GM12878 (cell line): Measurements from ENCODE around the gene METTL3.

Experiments
- CBX3 ChIP-seq: fragments of 200-600 bp; sonication (generic); IDR thresholded peaks from 2 replicates; pipeline ENCODE4 v1.6.1; 2016; ENCODE audit warnings: low read depth, borderline replicate concordance
- CBX5 ChIP-seq: sonication (generic); IDR thresholded peaks from 2 replicates; pipeline ENCODE4 v1.6.1; 2016; ENCODE audit warnings: low read depth, moderate library complexity, mild to moderate bottlenecking, inconsistent platforms
- MYC ChIP-seq: IDR thresholded peaks from 2 replicates; pipeline ENCODE4 v1.6.1; 2011; ENCODE audit warnings: mild to moderate bottlenecking, low read length, moderate library complexity, inconsistent platforms; ENCODE audit not compliant: insufficient read depth, insufficient replicate concordance, insufficient read length, severe bottlenecking
- POLR2A ChIP-seq: IDR thresholded peaks from 2 replicates; pipeline ENCODE4 v1.6.1; 2011; ENCODE audit warnings: low read depth, mild to moderate bottlenecking, low read length
- POLR2AphosphoS2 ChIP-seq: IDR thresholded peaks from 2 replicates; pipeline ENCODE4 v1.6.1; 2011; ENCODE audit warnings: low read depth, mild to moderate bottlenecking, low read length, improper control_type of control experiment, moderate library complexity
- REST ChIP-seq: IDR thresholded peaks from 2 replicates; pipeline ENCODE4 v1.6.1; 2012; ENCODE audit warnings: mild to moderate bottlenecking, low read depth, low read length
- TF ChIP-seq, protein P1 (sequence below), 3 experiments: IDR thresholded peaks in 2 of 3; conservative IDR thresholded peaks in 1 of 3; 2 replicates each; pipeline ENCODE4 v1.5.1; 2011; ENCODE audit warnings: low read depth in 3 of 3, low read length in 3 of 3, mild to moderate bottlenecking in 3 of 3, control low read depth in 2 of 3, moderate library complexity in 2 of 3, inconsistent platforms in 1 of 3, mixed read lengths in 1 of 3; ENCODE audit not compliant: control insufficient read depth in 2 of 3, insufficient read depth in 1 of 3; ENCODE audit errors: extremely low read depth in 1 of 3
- TF ChIP-seq, protein P2 (sequence below): IDR thresholded peaks from 2 replicates; pipeline ENCODE4 v1.6.1; 2011; ENCODE audit warnings: low read depth, mild to moderate bottlenecking, low read length, moderate library complexity, borderline replicate concordance; ENCODE audit errors: extremely low read depth
- TF ChIP-seq, protein P3 (sequence below): fragments of 450-650 bp; IDR thresholded peaks from 2 replicates; pipeline ENCODE4 v1.6.1; 2017; ENCODE audit warnings: antibody characterized with exemption, mild to moderate bottlenecking, moderate library complexity

DNA sequence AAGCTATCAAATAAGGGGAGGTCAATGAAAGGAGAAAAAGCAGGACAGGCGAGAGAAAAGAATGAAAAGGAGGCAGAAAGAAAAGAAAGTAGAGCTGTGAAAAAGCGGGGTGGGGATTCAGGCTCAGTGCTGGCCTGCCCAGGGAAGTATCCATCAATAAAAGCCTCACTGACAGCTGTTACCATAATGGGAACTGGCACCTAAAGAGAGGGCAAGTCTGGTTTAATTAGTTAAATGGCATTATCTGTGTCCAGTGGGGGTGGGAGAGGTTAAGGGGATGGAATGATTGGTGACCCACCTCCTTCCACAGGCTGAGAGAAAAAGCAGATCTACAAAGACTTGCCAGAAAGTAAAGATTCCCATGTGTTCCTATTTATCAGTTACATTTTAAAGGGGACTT lies 7.6 kb upstream of the METTL3 start:
- no peak for TF ChIP-seq POLR2AphosphoS2
- TF ChIP-seq, protein P1, sequence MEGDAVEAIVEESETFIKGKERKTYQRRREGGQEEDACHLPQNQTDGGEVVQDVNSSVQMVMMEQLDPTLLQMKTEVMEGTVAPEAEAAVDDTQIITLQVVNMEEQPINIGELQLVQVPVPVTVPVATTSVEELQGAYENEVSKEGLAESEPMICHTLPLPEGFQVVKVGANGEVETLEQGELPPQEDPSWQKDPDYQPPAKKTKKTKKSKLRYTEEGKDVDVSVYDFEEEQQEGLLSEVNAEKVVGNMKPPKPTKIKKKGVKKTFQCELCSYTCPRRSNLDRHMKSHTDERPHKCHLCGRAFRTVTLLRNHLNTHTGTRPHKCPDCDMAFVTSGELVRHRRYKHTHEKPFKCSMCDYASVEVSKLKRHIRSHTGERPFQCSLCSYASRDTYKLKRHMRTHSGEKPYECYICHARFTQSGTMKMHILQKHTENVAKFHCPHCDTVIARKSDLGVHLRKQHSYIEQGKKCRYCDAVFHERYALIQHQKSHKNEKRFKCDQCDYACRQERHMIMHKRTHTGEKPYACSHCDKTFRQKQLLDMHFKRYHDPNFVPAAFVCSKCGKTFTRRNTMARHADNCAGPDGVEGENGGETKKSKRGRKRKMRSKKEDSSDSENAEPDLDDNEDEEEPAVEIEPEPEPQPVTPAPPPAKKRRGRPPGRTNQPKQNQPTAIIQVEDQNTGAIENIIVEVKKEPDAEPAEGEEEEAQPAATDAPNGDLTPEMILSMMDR (IDR thresholded peaks at IDR 0.05 in 2 of 3, conservative IDR thresholded peaks at IDR 0.05 in 1 of 3; ENCODE audit: control insufficient read depth in 2 of 3, extremely low read depth in 1 of 3, insufficient read depth in 1 of 3, low read depth in 3 of 3, low read length in 3 of 3), result no peak
- TF ChIP-seq, protein P2, sequence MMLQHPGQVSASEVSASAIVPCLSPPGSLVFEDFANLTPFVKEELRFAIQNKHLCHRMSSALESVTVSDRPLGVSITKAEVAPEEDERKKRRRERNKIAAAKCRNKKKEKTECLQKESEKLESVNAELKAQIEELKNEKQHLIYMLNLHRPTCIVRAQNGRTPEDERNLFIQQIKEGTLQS, result no peak
- TF ChIP-seq MYC, result no peak
- TF ChIP-seq, protein P3, sequence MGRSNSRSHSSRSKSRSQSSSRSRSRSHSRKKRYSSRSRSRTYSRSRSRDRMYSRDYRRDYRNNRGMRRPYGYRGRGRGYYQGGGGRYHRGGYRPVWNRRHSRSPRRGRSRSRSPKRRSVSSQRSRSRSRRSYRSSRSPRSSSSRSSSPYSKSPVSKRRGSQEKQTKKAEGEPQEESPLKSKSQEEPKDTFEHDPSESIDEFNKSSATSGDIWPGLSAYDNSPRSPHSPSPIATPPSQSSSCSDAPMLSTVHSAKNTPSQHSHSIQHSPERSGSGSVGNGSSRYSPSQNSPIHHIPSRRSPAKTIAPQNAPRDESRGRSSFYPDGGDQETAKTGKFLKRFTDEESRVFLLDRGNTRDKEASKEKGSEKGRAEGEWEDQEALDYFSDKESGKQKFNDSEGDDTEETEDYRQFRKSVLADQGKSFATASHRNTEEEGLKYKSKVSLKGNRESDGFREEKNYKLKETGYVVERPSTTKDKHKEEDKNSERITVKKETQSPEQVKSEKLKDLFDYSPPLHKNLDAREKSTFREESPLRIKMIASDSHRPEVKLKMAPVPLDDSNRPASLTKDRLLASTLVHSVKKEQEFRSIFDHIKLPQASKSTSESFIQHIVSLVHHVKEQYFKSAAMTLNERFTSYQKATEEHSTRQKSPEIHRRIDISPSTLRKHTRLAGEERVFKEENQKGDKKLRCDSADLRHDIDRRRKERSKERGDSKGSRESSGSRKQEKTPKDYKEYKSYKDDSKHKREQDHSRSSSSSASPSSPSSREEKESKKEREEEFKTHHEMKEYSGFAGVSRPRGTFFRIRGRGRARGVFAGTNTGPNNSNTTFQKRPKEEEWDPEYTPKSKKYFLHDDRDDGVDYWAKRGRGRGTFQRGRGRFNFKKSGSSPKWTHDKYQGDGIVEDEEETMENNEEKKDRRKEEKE, result no peak
- no peak for TF ChIP-seq CBX3
- no peak for TF ChIP-seq CBX5
- no peak for TF ChIP-seq REST
- no peak for TF ChIP-seq POLR2A
